HG03025 (cell line): ENCODE results near the gene AUTS2.
"Not testable (repeated sequence)": the region's sequence is repeated elsewhere in the genome, so short reads cannot be mapped to it uniquely, and the experiment has no call there.

Experiments used
- ATAC-seq: cut with Tn5 transposase; IDR thresholded peaks from one replicate; pipeline ENCODE4 v1.9.1; 2021; ENCODE audit warnings: mild to moderate bottlenecking, moderate library complexity; ENCODE audit not compliant: unreplicated experiment, low FRiP score

The AUTS2 gene

GRCh38 chr7:70646536-70647248 is 1048.4 kb downstream of the AUTS2 start:
- ATAC-seq, result no peak

- ATAC-seq, result no peak
These were observed 1049.7 kb downstream of the AUTS2 start for GRCh38 chr7:70647801-70648498.

GRCh38 chr7:70648499-70648861 is 1050.2 kb downstream of the AUTS2 start:
- not testable (repeated sequence) for ATAC-seq

GRCh38 chr7:70649323-70649722 is 1051.0 kb downstream of the AUTS2 start:
- no peak for ATAC-seq

GRCh38 chr7:70654146-70654545 is 1055.9 kb downstream of the AUTS2 start:
- ATAC-seq, result no peak

GRCh38 chr7:70654979-70655378 is 1056.7 kb downstream of the AUTS2 start:
- no peak for ATAC-seq

GRCh38 chr7:70655694-70656093 is 1057.4 kb downstream of the AUTS2 start:
- ATAC-seq, result no peak

- ATAC-seq, result no peak
These were observed 1059.3 kb downstream of the AUTS2 start for GRCh38 chr7:70657571-70657970.

- ATAC-seq, result no peak
These were observed 1059.8 kb downstream of the AUTS2 start for GRCh38 chr7:70657989-70658632.

GRCh38 chr7:70659263-70659662 is 1061.0 kb downstream of the AUTS2 start:
- no peak for ATAC-seq

GRCh38 chr7:70660154-70660818 is 1062.0 kb downstream of the AUTS2 start:
- ATAC-seq, result no peak

GRCh38 chr7:70660819-70661191 is 1062.5 kb downstream of the AUTS2 start:
- no peak for ATAC-seq

GRCh38 chr7:70663680-70664079 is 1065.4 kb downstream of the AUTS2 start:
- no peak for ATAC-seq

- ATAC-seq, result no peak
These were observed 1067.7 kb downstream of the AUTS2 start for GRCh38 chr7:70665997-70666396.

GRCh38 chr7:70667406-70667805 is 1069.1 kb downstream of the AUTS2 start:
- ATAC-seq, result no peak

- no peak for ATAC-seq
These were observed 1070.5 kb downstream of the AUTS2 start for GRCh38 chr7:70668606-70669358.

GRCh38 chr7:70669854-70670253 is 1071.6 kb downstream of the AUTS2 start:
- ATAC-seq, result no peak

GRCh38 chr7:70670288-70670687 is 1072.0 kb downstream of the AUTS2 start:
- ATAC-seq, result no peak

GRCh38 chr7:70673778-70674570 is 1075.7 kb downstream of the AUTS2 start:
- no peak for ATAC-seq

- no peak for ATAC-seq
These were observed 1076.3 kb downstream of the AUTS2 start for GRCh38 chr7:70674571-70675010.
